Nephron progenitor cell (in vitro differentiated cells): ENCODE data around the gene RBM47.

Experiments
- DNase-seq: peaks from one replicate; pipeline ENCODE4 v3.0.0; 2021
- H3K27ac Mint-ChIP-seq: 2 replicates; pipeline ENCODE4 v1.8.0; 2021; ENCODE audit warnings: mild to moderate bottlenecking, moderate library complexity, mixed read lengths
- H3K27me3 Mint-ChIP-seq: 2 replicates; pipeline ENCODE4 v1.8.0; 2021; ENCODE audit warnings: mild to moderate bottlenecking, low read depth, mixed read lengths; ENCODE audit not compliant: poor library complexity
- H3K36me3 Mint-ChIP-seq: 2 replicates; pipeline ENCODE4 v1.8.0; 2021; ENCODE audit warnings: low read depth, mixed read lengths
- H3K4me1 Mint-ChIP-seq: 2 replicates; pipeline ENCODE4 v1.8.0; 2021; ENCODE audit warnings: mixed read lengths
- H3K4me3 Mint-ChIP-seq: 2 replicates; pipeline ENCODE4 v1.8.0; 2021; ENCODE audit warnings: mild to moderate bottlenecking, moderate library complexity, mixed read lengths
- H3K9me3 Mint-ChIP-seq: 2 replicates; pipeline ENCODE4 v1.8.0; 2021; ENCODE audit warnings: mild to moderate bottlenecking, moderate library complexity, mixed read lengths
- CTCF ChIP-seq: fragments of 200-600 bp; sonication (generic); IDR thresholded peaks from 2 replicates; pipeline ENCODE4 v1.5.0; 2021; ENCODE audit warnings: antibody characterized with exemption

Gene RBM47

GRCh38 chr4:40577588-40578253 is 51.9 kb downstream of the RBM47 start:
- H3K36me3 Mint-ChIP-seq: no peaks in the 10 kb centered on the region
- H3K27me3 Mint-ChIP-seq: peaks cover 4% of the 10 kb centered on the region
- no peak for DNase-seq
- no peak for TF ChIP-seq CTCF
- H3K4me1 Mint-ChIP-seq: peaks cover 44% of the 10 kb centered on the region
- H3K4me3 Mint-ChIP-seq: no peak overlapping the region
- H3K27ac Mint-ChIP-seq: peak overlapping the region; percentile 98
- H3K9me3 Mint-ChIP-seq: no peaks in the 10 kb centered on the region

GRCh38 chr4:40576651-40577480 is 52.8 kb downstream of the RBM47 start:
- Mint-ChIP-seq H3K9me3 (no peaks in the 10 kb centered on the region), H3K27ac (peak overlapping the region; percentile 98), H3K4me1 (peaks cover 39% of the 10 kb centered on the region), H3K27me3 (peaks cover 4% of the 10 kb centered on the region), H3K36me3 (no peaks in the 10 kb centered on the region), H3K4me3 (peak overlapping the region; percentile 29)
- DNase-seq: peak; percentile 11
- TF ChIP-seq CTCF: no peak

- Mint-ChIP-seq H3K27ac (no peak overlapping the region), H3K4me1 (peaks cover 33% of the 10 kb centered on the region), H3K27me3 (peaks cover 4% of the 10 kb centered on the region)
These were observed 53.8 kb downstream of the RBM47 start for GRCh38 chr4:40575846-40576245.

GRCh38 chr4:40573593-40574311 is 55.9 kb downstream of the RBM47 start:
- Mint-ChIP-seq H3K27me3 (peaks cover 3% of the 10 kb centered on the region), H3K4me3 (no peak overlapping the region), H3K9me3 (peaks cover 4% of the 10 kb centered on the region), H3K4me1 (peaks cover 28% of the 10 kb centered on the region), H3K27ac (no peak overlapping the region), H3K36me3 (peaks cover 4% of the 10 kb centered on the region)
- DNase-seq: no peak
- no peak for TF ChIP-seq CTCF

More at GRCh38 chr4:40575846-40576245, 53.8 kb downstream of the RBM47 start:
- Mint-ChIP-seq H3K4me3 (no peak overlapping the region), H3K36me3 (no peaks in the 10 kb centered on the region), H3K9me3 (no peaks in the 10 kb centered on the region)
- no peak for DNase-seq
- TF ChIP-seq CTCF: no peak

- no peak overlapping the region for H3K4me3 Mint-ChIP-seq
- DNase-seq: no peak
- peaks cover 19% of the 10 kb centered on the region for H3K4me1 Mint-ChIP-seq
- H3K9me3 Mint-ChIP-seq: peaks cover 4% of the 10 kb centered on the region
- H3K27ac Mint-ChIP-seq: no peak overlapping the region
- H3K36me3 Mint-ChIP-seq: peaks cover 4% of the 10 kb centered on the region
- no peak for TF ChIP-seq CTCF
- H3K27me3 Mint-ChIP-seq: no peaks in the 10 kb centered on the region
These were observed 56.9 kb downstream of the RBM47 start for GRCh38 chr4:40572692-40573310.
